Fibroblast of villous mesenchyme (primary cell): ENCODE results near the gene ZNF212. TPM values are rescaled to one million over a fixed set of nuclear protein-coding genes. Genes with fewer than 3 reads are reported as not detected.

ENCODE experiments used
- DNase-seq: peaks from one replicate; pipeline ENCODE4 v3.0.0-alpha.2; 2010; ENCODE audit warnings: low read depth
- H3K4me3 ChIP-seq: 2 replicates; pipeline ENCODE4 v1.5.1; 2011; ENCODE audit warnings: low read depth, mild to moderate bottlenecking, low read length
- CTCF ChIP-seq: IDR thresholded peaks from 2 replicates; pipeline ENCODE4 v1.5.1; 2012; ENCODE audit warnings: low read depth, mild to moderate bottlenecking, low read length; ENCODE audit not compliant: insufficient read depth
- total RNA-seq: library from RNA; depleted of rRNA; stranded (reverse); fragments of >200 nt; gene quantifications from 2 replicates; pipeline ENCODE4 v1.2.3, GENCODE V29; 2012

The ZNF212 gene
- total RNA-seq, 1 donor, result 6.5 TPM

GRCh38 chr7:149253665-149254064 is 14.2 kb downstream of the ZNF212 start:
- DNase-seq, result no peak
- no peak for TF ChIP-seq CTCF
- H3K4me3 ChIP-seq, result no peak overlapping the region

- no peak for DNase-seq
- no peak for TF ChIP-seq CTCF
- no peak overlapping the region for H3K4me3 ChIP-seq
These were observed 14.9 kb downstream of the ZNF212 start for GRCh38 chr7:149254181-149254858.

- DNase-seq, result no peak
- no peak overlapping the region for H3K4me3 ChIP-seq
- no peak for TF ChIP-seq CTCF
These were observed 15.7 kb downstream of the ZNF212 start for GRCh38 chr7:149255174-149255573.

GRCh38 chr7:149256568-149256967 is 17.1 kb downstream of the ZNF212 start:
- no peak for DNase-seq
- no peak for TF ChIP-seq CTCF
- H3K4me3 ChIP-seq, result no peak overlapping the region

- no peak overlapping the region for H3K4me3 ChIP-seq
- no peak for TF ChIP-seq CTCF
- peak; percentile 3 for DNase-seq
These were observed 17.7 kb downstream of the ZNF212 start for GRCh38 chr7:149257146-149257545.

- no peak for TF ChIP-seq CTCF
- H3K4me3 ChIP-seq, result peak overlapping the region; percentile 63
- peak; percentile 44 for DNase-seq
These were observed 21.9 kb downstream of the ZNF212 start for GRCh38 chr7:149261316-149261828.
